Measurements from ENCODE around the gene SYTL2.

SYTL2 gene

GRCh38 chr11:85666687-85667086 is 144.3 kb downstream of the SYTL2 start:
- TF ChIP-seq CTCF (IDR thresholded peaks at IDR 0.05; ENCODE audit: control insufficient read depth, extremely low read depth, insufficient read depth): no peak
- H3K4me3 ChIP-seq (ENCODE audit: low read depth, low read length): no peak overlapping the region
- no peak for DNase-seq (ENCODE audit: low read depth)

- no peak for DNase-seq (ENCODE audit: low read depth)
- TF ChIP-seq CTCF (IDR thresholded peaks at IDR 0.05; ENCODE audit: control insufficient read depth, extremely low read depth, insufficient read depth): no peak
- H3K4me3 ChIP-seq (ENCODE audit: low read depth, low read length): no peak overlapping the region
These were observed 145.2 kb downstream of the SYTL2 start for GRCh38 chr11:85665733-85666132.

- peak within 1 kb of the TSS; percentile 87 for H3K4me3 ChIP-seq (ENCODE audit: low read depth, low read length)
- no peak for TF ChIP-seq CTCF (IDR thresholded peaks at IDR 0.05; ENCODE audit: control insufficient read depth, extremely low read depth, insufficient read depth)
- DNase-seq (ENCODE audit: low read depth): peak; percentile 70
These were observed 146.1 kb downstream of the SYTL2 start, which contains the start of gene CREBZF for GRCh38 chr11:85664615-85665481. Gene CREBZF, minus strand, starts transcription at chr11:85665129. Its CDS starts 254 bp downstream, at chr11:85664875.

- H3K4me3 ChIP-seq (ENCODE audit: low read depth, low read length): peak overlapping the region; percentile 87
- TF ChIP-seq CTCF (IDR thresholded peaks at IDR 0.05; ENCODE audit: control insufficient read depth, extremely low read depth, insufficient read depth): peak; percentile 62
- peak; percentile 32 for DNase-seq (ENCODE audit: low read depth)
These were observed 147.0 kb downstream of the SYTL2 start for GRCh38 chr11:85663753-85664614.

GRCh38 chr11:85663080-85663752 is 147.7 kb downstream of the SYTL2 start:
- no peak for TF ChIP-seq CTCF (IDR thresholded peaks at IDR 0.05; ENCODE audit: control insufficient read depth, extremely low read depth, insufficient read depth)
- peak overlapping the region; percentile 87 for H3K4me3 ChIP-seq (ENCODE audit: low read depth, low read length)
- no peak for DNase-seq (ENCODE audit: low read depth)

- TF ChIP-seq CTCF (IDR thresholded peaks at IDR 0.05; ENCODE audit: control insufficient read depth, extremely low read depth, insufficient read depth): no peak
- no peak for DNase-seq (ENCODE audit: low read depth)
- peak overlapping the region; percentile 87 for H3K4me3 ChIP-seq (ENCODE audit: low read depth, low read length)
These were observed 148.8 kb downstream of the SYTL2 start for GRCh38 chr11:85661972-85662664.

All from LNCaP clone FGC (cell line).